H1 (cell line): ENCODE measurements around the gene SNX21. TPM values are rescaled to one million over a fixed set of nuclear protein-coding genes. Genes with fewer than 3 reads are reported as not detected.

Experiments used
- CTCF ChIA-PET: fragments of 300-600 bp; sonication (Branson Sonifier 250); formaldehyde crosslinking; loops from one replicate; lab custom pipeline; 2021; ENCODE audit not compliant: partially characterized antibody; lab: Charles Lee
- POLR2A ChIA-PET: fragments of 300-600 bp; sonication (Branson Sonifier 250); formaldehyde crosslinking; loops from one replicate; lab custom pipeline; 2021; ENCODE audit warnings: inconsistent platforms; ENCODE audit not compliant: partially characterized antibody; lab: Charles Lee
- DNase-seq, 2 experiments: peaks; one replicate each; pipeline versions ENCODE4 v3.0.0 to v3.0.0-alpha.2; 2010 to 2022; ENCODE audit warnings: low spot score in 2 of 2, low read depth in 1 of 2, mixed read lengths in 1 of 2
- FAIRE-seq: peaks from 2 replicates; lab custom pipeline; 2011; peaks lifted over from hg19 to GRCh38; lab: Jason Lieb, UNC
- H2AFZ ChIP-seq: 2 replicates; pipeline ENCODE4 v1.8.1; 2012; ENCODE audit warnings: low read length, inconsistent platforms
- H2AK5ac ChIP-seq: 2 replicates; pipeline ENCODE4 v1.6.1; 2013; ENCODE audit warnings: low read depth, low read length
- H2BK120ac ChIP-seq: replicated peaks from 2 replicates; pipeline ENCODE3; 2013; ENCODE audit warnings: low read depth, low read length, inconsistent platforms
- H2BK12ac ChIP-seq: 2 replicates; pipeline ENCODE4 v1.6.1; 2013; ENCODE audit warnings: low read depth, low read length
- H2BK15ac ChIP-seq: 2 replicates; pipeline ENCODE4 v1.6.1; 2013; ENCODE audit warnings: low read length
- H2BK20ac ChIP-seq: 2 replicates; pipeline ENCODE4 v1.6.1; 2013; ENCODE audit warnings: low read length
- H2BK5ac ChIP-seq: 2 replicates; pipeline ENCODE4 v1.6.1; 2013; ENCODE audit warnings: low read depth, low read length
- H3K14ac ChIP-seq: 2 replicates; pipeline ENCODE4 v1.6.1; 2013; ENCODE audit warnings: inconsistent platforms; ENCODE audit not compliant: insufficient read length
- H3K18ac ChIP-seq: 2 replicates; pipeline ENCODE4 v1.6.1; 2013; ENCODE audit warnings: low read length; ENCODE audit errors: extremely low read depth
- H3K23ac ChIP-seq: 2 replicates; pipeline ENCODE4 v1.6.1; 2013; ENCODE audit warnings: inconsistent platforms; ENCODE audit not compliant: insufficient read length
- H3K23me2 ChIP-seq: 2 replicates; pipeline ENCODE4 v1.6.1; 2013; ENCODE audit warnings: low read depth, low read length
- H3K27ac ChIP-seq: 2 replicates; pipeline ENCODE4 v1.6.1; 2011; ENCODE audit warnings: low read depth, low read length, inconsistent platforms
- H3K27me3 ChIP-seq, 4 experiments: replicated peaks in 1 of 4; 1 replicate in 1 of 4; 2 replicates in 3 of 4; pipeline versions ENCODE4 v1.6.1 to v1.8.1; 2011 to 2013; ENCODE audit warnings: low read length in 3 of 4, mild to moderate bottlenecking in 3 of 4, inconsistent platforms in 2 of 4, mixed read lengths in 2 of 4, moderate library complexity in 1 of 4; ENCODE audit not compliant: control insufficient read depth in 3 of 4, insufficient read depth in 3 of 4; ENCODE audit errors: extremely low read depth in 1 of 4
- H3K36me3 ChIP-seq, 4 experiments: 2 replicates each; pipeline versions ENCODE4 v1.6.1 to v1.8.1; 2011 to 2013; ENCODE audit warnings: mild to moderate bottlenecking in 4 of 4, low read length in 3 of 4, moderate library complexity in 2 of 4, control low read depth in 1 of 4, inconsistent platforms in 1 of 4; ENCODE audit not compliant: insufficient read depth in 4 of 4, control insufficient read depth in 2 of 4
- H3K4ac ChIP-seq: replicated peaks from 2 replicates; pipeline ENCODE3; 2013; ENCODE audit warnings: low read length, low read depth, mixed read lengths, inconsistent platforms; ENCODE audit not compliant: insufficient read length
- H3K4me1 ChIP-seq, 4 experiments: replicated peaks in 1 of 4; 1 replicate in 1 of 4; 2 replicates in 3 of 4; pipeline versions ENCODE4 v1.6.1 to v1.8.1; 2011 to 2013; ENCODE audit warnings: low read length in 3 of 4, inconsistent platforms in 2 of 4, mixed read lengths in 1 of 4; ENCODE audit not compliant: insufficient read depth in 4 of 4, control insufficient read depth in 3 of 4
- H3K4me2 ChIP-seq, 2 experiments: 2 replicates each; pipeline versions ENCODE4 v1.6.1 to v1.8.1; 2011 to 2013; ENCODE audit warnings: low read depth in 2 of 2, low read length in 2 of 2, control low read depth in 1 of 2, inconsistent platforms in 1 of 2, mild to moderate bottlenecking in 1 of 2; ENCODE audit not compliant: insufficient read depth in 1 of 2
- H3K4me3 ChIP-seq, 4 experiments: fragments of 200-600, 300-600 bp in 1 of 4; sonication (generic), shearing (Covaris generic), sonication (Bioruptor Twin) in 1 of 4; 2 replicates each; pipeline versions ENCODE4 v1.5.1 to v1.8.1; 2011 to 2016; ENCODE audit warnings: low read length in 4 of 4, low read depth in 3 of 4, control low read depth in 2 of 4, inconsistent platforms in 2 of 4, mild to moderate bottlenecking in 2 of 4, mixed read lengths in 1 of 4, moderate library complexity in 1 of 4; ENCODE audit not compliant: insufficient read depth in 2 of 4; ENCODE audit errors: extremely low read depth in 1 of 4
- H3K56ac ChIP-seq: replicated peaks from 2 replicates; pipeline ENCODE3; 2013; ENCODE audit warnings: low read depth, mild to moderate bottlenecking, mixed read lengths, low read length, inconsistent platforms; ENCODE audit not compliant: insufficient read length
- H3K79me1 ChIP-seq: 2 replicates; pipeline ENCODE4 v1.6.1; 2013; ENCODE audit warnings: low read depth, low read length, control low read depth
- H3K79me2 ChIP-seq, 2 experiments: 2 replicates each; pipeline versions ENCODE4 v1.6.1 to v1.8.1; 2012 to 2013; ENCODE audit warnings: low read length in 2 of 2, mild to moderate bottlenecking in 2 of 2, inconsistent platforms in 1 of 2; ENCODE audit not compliant: insufficient read depth in 2 of 2, control insufficient read depth in 1 of 2
- H3K9ac ChIP-seq, 4 experiments: replicated peaks in 1 of 4; 1 replicate in 1 of 4; 2 replicates in 3 of 4; pipeline versions ENCODE4 v1.6.1 to v1.8.1; 2011 to 2013; ENCODE audit warnings: low read depth in 3 of 4, low read length in 3 of 4, control low read depth in 2 of 4, mild to moderate bottlenecking in 2 of 4, moderate library complexity in 2 of 4, inconsistent platforms in 1 of 4; ENCODE audit errors: extremely low read depth in 1 of 4
- H3K9me3 ChIP-seq, 2 experiments: 2 replicates each; pipeline versions ENCODE4 v1.6.1 to v1.8.1; 2012 to 2013; ENCODE audit warnings: mild to moderate bottlenecking in 2 of 2, moderate library complexity in 2 of 2, control low read depth in 1 of 2, inconsistent platforms in 1 of 2, low read depth in 1 of 2, low read length in 1 of 2, mixed read lengths in 1 of 2; ENCODE audit not compliant: insufficient read depth in 2 of 2
- H4K20me1 ChIP-seq, 2 experiments: replicated peaks in 1 of 2; 2 replicates each; pipeline versions ENCODE3 to v1.8.1; 2011 to 2013; ENCODE audit warnings: inconsistent platforms in 2 of 2, low read length in 2 of 2, mild to moderate bottlenecking in 1 of 2; ENCODE audit not compliant: insufficient read depth in 2 of 2, control insufficient read depth in 1 of 2
- H4K5ac ChIP-seq: 2 replicates; pipeline ENCODE4 v1.6.1; 2013; ENCODE audit warnings: low read length, low read depth, mixed read lengths, inconsistent platforms; ENCODE audit not compliant: insufficient read length
- H4K8ac ChIP-seq: 2 replicates; pipeline ENCODE4 v1.8.0; 2013; ENCODE audit warnings: mild to moderate bottlenecking, moderate library complexity, low read length, inconsistent platforms; ENCODE audit not compliant: insufficient read depth; ENCODE audit errors: extremely low read depth
- H4K91ac ChIP-seq: replicated peaks from 2 replicates; pipeline ENCODE3; 2013; ENCODE audit warnings: low read length, mixed read lengths, inconsistent platforms; ENCODE audit not compliant: insufficient read length
- ASH2L ChIP-seq: fragments of 200-600, 300-600 bp; sonication (generic); IDR thresholded peaks from one replicate; pipeline ENCODE4 v1.7.1; 2017; ENCODE audit warnings: low read length
- BRCA1 ChIP-seq: IDR thresholded peaks from 2 replicates; pipeline ENCODE4 v1.6.1; 2012; ENCODE audit warnings: low read depth, low read length, improper control_type of control experiment
- CTBP2 ChIP-seq: IDR thresholded peaks from 2 replicates; pipeline ENCODE4 v1.7.0; 2011; ENCODE audit warnings: borderline replicate concordance, mild to moderate bottlenecking, moderate library complexity, mixed read lengths, low read length; ENCODE audit not compliant: insufficient read depth, insufficient read length
- E2F6 ChIP-seq: IDR thresholded peaks from 2 replicates; pipeline ENCODE4 v1.6.1; 2012; ENCODE audit warnings: inconsistent platforms
- EGR1 ChIP-seq: IDR thresholded peaks from 2 replicates; pipeline ENCODE4 v1.6.1; 2011; ENCODE audit warnings: low read depth, low read length, borderline replicate concordance
- EZH2 ChIP-seq: fragments of 200-600 bp; sonication (generic); IDR thresholded peaks from 2 replicates; pipeline ENCODE4 v1.7.1; 2012; ENCODE audit warnings: low read depth, mild to moderate bottlenecking, moderate library complexity, low read length, inconsistent platforms; ENCODE audit not compliant: severe bottlenecking
- KDM1A ChIP-seq: fragments of 200-600, 300-600 bp; sonication (generic); IDR thresholded peaks from 2 replicates; pipeline ENCODE4 v1.7.1; 2016; ENCODE audit warnings: mild to moderate bottlenecking, low read length, borderline replicate concordance
- POLR2AphosphoS5 ChIP-seq: IDR thresholded peaks from 2 replicates; pipeline ENCODE4 v1.6.1; 2011; ENCODE audit warnings: low read depth, low read length
- RAD21 ChIP-seq, 2 experiments: IDR thresholded peaks in 1 of 2; conservative IDR thresholded peaks in 1 of 2; 2 replicates each; pipeline ENCODE4 v1.6.1; 2011; ENCODE audit warnings: low read depth in 2 of 2, low read length in 2 of 2, improper control_type of control experiment in 1 of 2, inconsistent platforms in 1 of 2, mild to moderate bottlenecking in 1 of 2, moderate library complexity in 1 of 2
- RFX5 ChIP-seq: IDR thresholded peaks from 2 replicates; pipeline ENCODE4 v1.6.1; 2011; ENCODE audit warnings: low read depth, low read length, improper control_type of control experiment, borderline replicate concordance
- SIRT6 ChIP-seq: IDR thresholded peaks from one replicate; pipeline ENCODE4 v1.7.1; 2012; ENCODE audit warnings: low read length, inconsistent platforms
- SRF ChIP-seq: IDR thresholded peaks from 2 replicates; pipeline ENCODE4 v1.6.1; 2011; ENCODE audit warnings: mild to moderate bottlenecking, low read depth, low read length, moderate library complexity
- TEAD4 ChIP-seq: IDR thresholded peaks from 2 replicates; pipeline ENCODE4 v1.6.1; 2012; ENCODE audit warnings: low read depth, low read length, inconsistent platforms, mixed read lengths
- WGBS, 2 experiments: shearing (Covaris generic) in 1 of 2; methylation state at CpG; one replicate each; pipeline versions ENCODE4 v1.1.6 to v1.1.7; 2013 to 2015; ENCODE audit warnings: low lambda C conversion rate in 2 of 2, mixed read lengths in 2 of 2, inconsistent platforms in 1 of 2, low coverage in 1 of 2, missing lambda C conversion rate in 1 of 2; ENCODE audit not compliant: insufficient replicate concordance in 2 of 2, insufficient coverage in 1 of 2, insufficient read length in 1 of 2; ENCODE audit errors: extremely low coverage in 1 of 2, missing lambda C conversion rate in 1 of 2; 5-methylcytosine and 5-hydroxymethylcytosine counted together
- polyA plus RNA-seq, 7 experiments: library from polyadenylated mRNA; depleted of rRNA in 3 of 7; stranded (reverse) in 5 of 7; unstranded in 2 of 7; fragments of >200 nt in 5 of 7; fragments of 200-250 nt in 2 of 7; gene quantifications; 1 replicate in 5 of 7; 2 replicates in 1 of 7; 4 replicates in 1 of 7; pipeline versions ENCODE4 v1.2.1 to v1.2.3, GENCODE V29; 2011 to 2013; ENCODE audit warnings: missing spikeins in 2 of 7, mixed read lengths in 2 of 7
- total RNA-seq: library from RNA; stranded (reverse); fragmentation: NEBNext Ultra II Directional; extraction: Animal tissue kit (Norgen Biotek cat#: 25700); gene quantifications from 2 replicates; pipeline ENCODE4 v1.2.1, GENCODE V29; 2021

The SNX21 gene
- total and polyA plus RNA-seq, 2 of the 8 experiments (the other 6 are each of a cell fraction or from before 2014, with no cell fraction given) = 15.8 to 16.8 TPM

- Histone ChIP-seq H3K4me3 (no peak overlapping the region), H2AFZ (no peak overlapping the region), H3K4ac (no peak overlapping the region), H4K8ac (no peak overlapping the region), H3K79me1 (no peaks in the 10 kb centered on the region), H3K56ac (no peak overlapping the region), H3K4me1 (peaks cover 0 to 15% (median 10%) of the 10 kb centered on the region in 4 experiments; a peak in 6 of 7 replicates), H3K9me3 (no peaks in the 10 kb centered on the region), H3K23ac (no peak overlapping the region), H3K18ac (no peak overlapping the region), H3K79me2 (no peaks in the 10 kb centered on the region), H4K5ac (no peak overlapping the region), H3K36me3 (no peaks in the 10 kb centered on the region; a peak in 1 of 8 replicates), H4K20me1 (no peaks in the 10 kb centered on the region), H3K27me3 (peaks cover 0 to 7% (median 4%) of the 10 kb centered on the region in 4 experiments; a peak in 4 of 7 replicates), H2BK12ac (no peak overlapping the region), H2AK5ac (0 out of 2 replicates have a peak overlapping the region, but pooled peaks have one; percentile 19), H3K14ac (no peak overlapping the region), H2BK15ac (peak overlapping the region; percentile 88; the same call in 1 of the 2 replicates), H3K27ac (no peak overlapping the region), H2BK5ac (no peak overlapping the region; the same call in 1 of the 2 replicates), H4K91ac (no peak overlapping the region), H3K9ac (no peak overlapping the region), H2BK20ac (no peak overlapping the region), H3K4me2 (no peak overlapping the region), H2BK120ac (no peak overlapping the region), H3K23me2 (0 out of 2 replicates have a peak, but pooled peaks cover 2% of the 10 kb centered on the region)
- DNase-seq (no peak), FAIRE-seq (no peak)
- ChIA-PET POLR2A (interaction anchor here (1.0 to 11.0 kb wide), 4 partner anchors 14 to 62 kb away, joined by 3 to 96 read pairs (median 4); partner anchors contain the start of gene UBE2C), CTCF (interaction anchor here (1.3 to 2.0 kb wide), 4 partner anchors 13 to 82 kb away, joined by 4 to 5 read pairs (median 4); partner anchors contain the start of gene NEURL2)
- WGBS, 2 experiments = 83% methylated on average over 2 of the region's 2 CpGs; no CpG with 5 or more reads in 1 of the 2 experiments
- TF ChIP-seq SIRT6 (no peak), E2F6 (no peak), ASH2L (no peak), POLR2AphosphoS5 (no peak), TEAD4 (no peak), CTBP2 (no peak), EZH2 (no peak), KDM1A (no peak), RAD21 (IDR thresholded peaks at IDR 0.05 in 1 of 2, conservative IDR thresholded peaks at IDR 0.05 in 1 of 2; ENCODE audit: low read depth in 2 of 2, low read length in 2 of 2) (no peak), SRF (no peak), BRCA1 (no peak), RFX5 (no peak), EGR1 (no peak)
These were observed 5.0 kb upstream of the SNX21 start for GRCh38 chr20:45828589-45828988.
